Activated naive CD8-positive, alpha-beta T cell treated with anti-CD3 and anti-CD28 coated beads for 36 hours (primary cell): ENCODE data around the gene TMTC1. TPM values are rescaled to one million over a fixed set of nuclear protein-coding genes. Genes with fewer than 3 reads are reported as not detected.

ENCODE experiments used
- DNase-seq: peaks from one replicate; pipeline ENCODE4 v3.0.0; 2021
- H3K27ac Mint-ChIP-seq: one replicate; pipeline ENCODE4 v1.8.0; 2022; ENCODE audit warnings: mild to moderate bottlenecking, moderate library complexity, mixed read lengths
- H3K27me3 Mint-ChIP-seq: one replicate; pipeline ENCODE4 v1.8.0; 2022; ENCODE audit warnings: mild to moderate bottlenecking, mixed read lengths
- H3K36me3 Mint-ChIP-seq: one replicate; pipeline ENCODE4 v1.8.0; 2021; ENCODE audit warnings: mild to moderate bottlenecking, mixed read lengths
- H3K4me1 Mint-ChIP-seq: one replicate; pipeline ENCODE4 v1.8.0; 2021; ENCODE audit warnings: mixed read lengths
- H3K4me3 Mint-ChIP-seq: one replicate; pipeline ENCODE4 v1.8.0; 2022; ENCODE audit warnings: mild to moderate bottlenecking, moderate library complexity, mixed read lengths
- H3K9me3 Mint-ChIP-seq: one replicate; pipeline ENCODE4 v1.8.0; 2022; ENCODE audit warnings: mixed read lengths
- total RNA-seq, 2 experiments: library from RNA; stranded (reverse); gene quantifications; one replicate each; pipeline ENCODE4 v1.2.3, GENCODE V29; 2021

Gene TMTC1
- total RNA-seq, 2 experiments from 2014 or later: not detected

DNA sequence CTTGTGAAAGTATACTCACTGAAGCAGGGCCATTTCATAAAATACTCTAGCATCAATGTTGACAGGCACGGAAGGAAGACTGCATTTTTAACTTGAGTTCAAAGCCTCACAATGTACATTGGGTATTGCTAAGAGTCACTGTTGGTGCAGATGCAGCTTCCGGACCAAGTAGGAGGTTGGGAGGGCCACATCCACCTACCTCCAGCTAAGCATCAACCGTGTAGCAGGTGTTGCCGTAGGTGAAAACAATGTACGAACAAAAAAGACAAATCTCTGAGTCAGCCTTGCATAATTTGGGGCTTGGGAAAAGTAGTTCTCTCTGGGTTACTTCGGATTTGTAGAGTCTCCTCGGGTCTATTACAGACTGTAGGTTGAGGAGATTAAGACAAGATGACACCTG lies 48.1 kb downstream of the TMTC1 start:
- Mint-ChIP-seq H3K27me3 (no peaks in the 10 kb centered on the region), H3K36me3 (no peaks in the 10 kb centered on the region), H3K9me3 (no peaks in the 10 kb centered on the region), H3K4me1 (no peaks in the 10 kb centered on the region), H3K27ac (no peak overlapping the region), H3K4me3 (no peak overlapping the region)
- DNase-seq: no peak

DNA sequence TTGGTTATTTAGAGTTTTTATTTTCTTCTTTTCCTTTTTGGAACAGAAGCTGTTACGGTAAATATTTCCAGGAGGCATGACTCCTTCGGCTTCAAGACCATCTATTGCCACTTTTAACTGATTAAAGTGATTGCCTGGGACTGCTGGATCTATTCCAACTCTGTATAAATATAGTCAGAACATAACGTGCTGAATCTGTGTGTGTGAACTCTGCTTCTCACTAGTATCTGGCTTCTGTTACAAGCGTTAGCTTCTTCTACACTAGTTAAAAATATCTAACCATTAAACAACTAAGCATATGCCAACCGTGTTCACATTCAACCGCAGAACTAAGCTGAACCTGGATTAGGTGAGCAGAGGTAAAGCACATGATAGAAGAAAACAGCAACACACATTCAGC lies 49.0 kb downstream of the TMTC1 start:
- Mint-ChIP-seq H3K27ac (no peak overlapping the region), H3K9me3 (no peaks in the 10 kb centered on the region), H3K4me3 (no peak overlapping the region), H3K27me3 (no peaks in the 10 kb centered on the region), H3K4me1 (no peaks in the 10 kb centered on the region), H3K36me3 (no peaks in the 10 kb centered on the region)
- no peak for DNase-seq

DNA sequence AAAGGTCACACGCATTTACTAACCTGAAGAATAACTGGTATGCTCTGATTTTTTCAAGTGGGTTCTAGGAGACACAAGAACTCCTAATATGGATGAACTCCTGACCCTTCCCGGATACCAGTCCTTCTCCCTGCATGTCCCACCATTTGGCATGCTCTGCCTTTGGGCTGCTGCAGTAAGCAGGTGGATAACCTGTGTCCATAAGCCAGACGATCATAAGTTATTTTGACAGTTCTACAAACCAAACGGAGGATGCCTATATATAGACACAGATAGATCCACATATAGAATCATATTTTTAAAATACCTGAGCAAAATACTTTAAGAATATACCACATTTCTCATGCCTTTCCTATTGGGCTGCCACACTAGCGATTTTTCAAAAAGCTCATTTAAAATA lies 49.4 kb downstream of the TMTC1 start:
- Mint-ChIP-seq H3K27ac (no peak overlapping the region), H3K9me3 (no peaks in the 10 kb centered on the region), H3K4me1 (no peaks in the 10 kb centered on the region), H3K36me3 (no peaks in the 10 kb centered on the region), H3K27me3 (no peaks in the 10 kb centered on the region), H3K4me3 (no peak overlapping the region)
- DNase-seq: no peak

DNA sequence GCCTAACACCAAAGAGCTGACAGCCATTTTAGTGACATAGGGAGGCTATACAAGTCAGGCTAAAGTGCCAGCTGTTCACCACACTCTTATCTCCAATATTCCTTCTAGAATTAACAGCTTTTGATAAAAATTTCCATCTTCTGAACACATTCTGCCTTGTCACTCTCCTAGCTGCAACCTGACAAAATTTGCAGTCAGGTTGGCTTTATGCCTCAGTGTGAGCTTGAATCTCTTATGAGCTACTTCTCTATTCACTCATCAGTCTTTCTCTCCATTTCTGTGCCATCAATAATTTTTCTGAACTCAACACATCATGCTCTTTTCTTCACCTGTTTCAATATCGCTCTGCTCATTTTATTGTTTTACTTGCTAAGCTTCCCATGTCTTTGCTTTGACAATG lies 50.2 kb downstream of the TMTC1 start:
- no peaks in the 10 kb centered on the region for H3K36me3 Mint-ChIP-seq
- H3K4me3 Mint-ChIP-seq: no peak overlapping the region
- no peak for DNase-seq
- H3K4me1 Mint-ChIP-seq: no peaks in the 10 kb centered on the region
- peaks cover 4% of the 10 kb centered on the region for H3K27me3 Mint-ChIP-seq
- no peak overlapping the region for H3K27ac Mint-ChIP-seq
- H3K9me3 Mint-ChIP-seq: no peaks in the 10 kb centered on the region

DNA sequence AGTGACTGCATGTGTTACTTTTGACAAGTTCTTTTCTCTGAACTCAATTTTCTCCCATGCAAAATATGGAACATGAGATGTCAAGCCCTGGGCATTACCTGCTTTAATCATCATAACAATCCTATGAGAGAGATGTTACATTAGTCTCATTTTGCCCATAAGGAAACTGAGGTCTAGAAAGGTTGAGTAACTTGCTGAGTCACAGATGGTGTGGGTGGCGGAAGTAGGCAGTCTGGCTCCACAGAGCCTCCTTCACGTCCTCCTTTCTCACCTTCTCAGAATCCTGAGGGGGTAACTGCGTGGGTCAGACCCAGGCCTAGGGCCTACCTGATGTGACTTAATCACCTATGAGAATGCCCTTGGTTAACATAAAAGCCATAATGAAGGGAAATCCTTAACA lies 50.7 kb downstream of the TMTC1 start:
- H3K4me1 Mint-ChIP-seq: no peaks in the 10 kb centered on the region
- H3K9me3 Mint-ChIP-seq: no peaks in the 10 kb centered on the region
- no peaks in the 10 kb centered on the region for H3K36me3 Mint-ChIP-seq
- H3K27ac Mint-ChIP-seq: no peak overlapping the region
- no peak for DNase-seq
- H3K27me3 Mint-ChIP-seq: peaks cover 4% of the 10 kb centered on the region
- H3K4me3 Mint-ChIP-seq: no peak overlapping the region

DNA sequence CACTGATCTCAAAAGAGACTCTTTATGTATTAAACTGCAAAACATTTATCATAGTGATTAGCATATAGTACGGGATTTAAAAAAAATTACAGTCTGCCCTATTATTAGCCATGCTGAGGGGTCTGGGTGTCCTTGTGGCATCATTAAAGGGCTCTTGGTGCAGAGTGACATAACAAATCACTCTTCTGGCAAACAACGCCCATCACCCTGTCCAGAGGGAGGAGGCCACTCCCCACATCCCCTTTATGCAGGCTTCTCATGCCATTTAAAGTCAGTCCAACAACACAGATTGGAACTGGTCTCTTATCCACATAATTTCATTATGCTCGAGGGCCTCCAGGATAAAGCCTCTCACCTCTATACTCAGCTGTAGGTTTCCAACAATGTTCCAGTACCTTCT lies 51.1 kb downstream of the TMTC1 start:
- Mint-ChIP-seq H3K36me3 (no peaks in the 10 kb centered on the region), H3K27ac (no peak overlapping the region), H3K9me3 (no peaks in the 10 kb centered on the region), H3K4me3 (no peak overlapping the region), H3K4me1 (no peaks in the 10 kb centered on the region), H3K27me3 (peaks cover 4% of the 10 kb centered on the region)
- DNase-seq: no peak

DNA sequence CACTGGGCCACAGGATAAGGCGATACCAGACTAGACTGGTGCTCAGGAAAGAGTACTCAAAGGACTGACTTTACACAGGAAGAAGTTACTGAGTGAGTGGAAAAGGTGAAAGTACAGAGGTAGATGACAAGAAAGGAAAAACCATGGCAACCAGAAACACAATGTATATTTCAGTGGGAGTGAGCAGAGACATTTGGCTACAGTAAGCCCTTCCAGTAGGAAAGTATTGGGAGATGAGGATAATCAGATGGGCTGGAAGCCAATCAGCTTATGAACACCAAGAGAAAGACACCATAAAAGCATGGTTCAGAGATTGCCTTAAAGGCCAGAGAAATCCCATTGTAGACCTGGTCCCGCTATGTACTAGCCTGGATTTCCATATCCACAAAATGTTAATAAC lies 51.6 kb downstream of the TMTC1 start:
- no peaks in the 10 kb centered on the region for H3K9me3 Mint-ChIP-seq
- H3K4me1 Mint-ChIP-seq: no peaks in the 10 kb centered on the region
- H3K27me3 Mint-ChIP-seq: peaks cover 4% of the 10 kb centered on the region
- DNase-seq: no peak
- H3K27ac Mint-ChIP-seq: no peak overlapping the region
- H3K4me3 Mint-ChIP-seq: no peak overlapping the region
- H3K36me3 Mint-ChIP-seq: no peaks in the 10 kb centered on the region

DNA sequence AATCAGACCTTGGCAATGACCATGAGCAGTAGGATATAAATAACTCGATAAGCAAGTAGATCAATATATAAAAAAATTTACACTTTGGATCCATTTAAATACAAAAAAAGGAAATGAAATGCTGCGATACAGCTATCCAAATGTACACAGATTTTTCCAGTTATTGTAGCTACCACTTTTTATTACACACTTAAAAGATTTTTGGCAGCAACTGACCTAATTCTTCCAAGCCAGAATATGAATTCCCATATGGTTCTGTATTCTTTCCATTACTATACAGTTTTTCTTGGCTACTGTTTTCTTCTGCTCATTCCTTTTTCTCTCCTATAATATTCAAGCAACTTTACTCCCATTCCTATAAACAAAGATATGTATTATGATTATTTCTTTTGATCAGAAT lies 52.2 kb downstream of the TMTC1 start:
- H3K36me3 Mint-ChIP-seq: no peaks in the 10 kb centered on the region
- DNase-seq: no peak
- H3K4me3 Mint-ChIP-seq: no peak overlapping the region
- peaks cover 4% of the 10 kb centered on the region for H3K27me3 Mint-ChIP-seq
- no peaks in the 10 kb centered on the region for H3K9me3 Mint-ChIP-seq
- no peak overlapping the region for H3K27ac Mint-ChIP-seq
- no peaks in the 10 kb centered on the region for H3K4me1 Mint-ChIP-seq

DNA sequence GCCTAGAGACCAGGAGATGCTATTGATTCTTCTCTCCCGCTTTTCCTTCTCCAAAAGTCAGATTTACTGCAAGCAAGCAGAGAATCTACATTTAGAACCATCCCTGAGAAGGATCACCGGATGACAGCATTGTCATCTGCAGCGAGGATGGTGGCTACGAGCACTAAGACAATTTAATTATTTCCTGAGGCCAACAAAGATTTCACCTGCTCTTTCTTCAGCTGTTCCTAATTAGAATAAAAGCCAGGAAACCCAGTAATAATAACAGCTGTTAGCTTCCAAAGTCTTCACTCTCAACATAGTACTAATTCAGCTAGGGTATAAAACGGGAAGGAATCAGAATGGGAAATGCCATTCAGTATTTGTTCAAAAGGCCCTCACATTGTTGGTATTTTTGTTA lies 53.3 kb downstream of the TMTC1 start:
- no peak overlapping the region for H3K27ac Mint-ChIP-seq
- DNase-seq: no peak
- no peaks in the 10 kb centered on the region for H3K36me3 Mint-ChIP-seq
- H3K9me3 Mint-ChIP-seq: no peaks in the 10 kb centered on the region
- H3K4me1 Mint-ChIP-seq: no peaks in the 10 kb centered on the region
- no peak overlapping the region for H3K4me3 Mint-ChIP-seq
- peaks cover 4% of the 10 kb centered on the region for H3K27me3 Mint-ChIP-seq

DNA sequence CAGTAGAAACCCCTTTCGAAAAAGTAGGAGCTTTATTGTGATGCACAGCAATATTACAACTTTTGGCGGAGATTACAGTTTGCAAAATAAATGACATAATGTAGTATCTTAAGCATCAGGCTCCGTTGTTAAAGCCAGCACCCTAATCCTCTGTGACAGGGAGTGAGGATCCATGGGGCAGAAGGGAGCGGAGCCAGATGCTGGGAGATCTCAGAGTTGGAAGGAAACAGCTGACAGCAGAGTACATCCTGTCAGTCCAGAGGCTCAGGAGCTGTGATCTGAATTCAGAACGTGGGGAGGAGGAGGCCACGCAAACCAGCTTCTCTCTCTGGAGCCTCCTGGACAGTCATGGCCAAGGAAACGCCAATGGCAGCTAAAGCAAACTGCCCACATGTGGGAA lies 55.7 kb downstream of the TMTC1 start:
- Mint-ChIP-seq H3K27me3 (peaks cover 4% of the 10 kb centered on the region), H3K4me1 (no peaks in the 10 kb centered on the region), H3K9me3 (no peaks in the 10 kb centered on the region), H3K4me3 (no peak overlapping the region), H3K36me3 (no peaks in the 10 kb centered on the region), H3K27ac (no peak overlapping the region)
- DNase-seq: no peak

DNA sequence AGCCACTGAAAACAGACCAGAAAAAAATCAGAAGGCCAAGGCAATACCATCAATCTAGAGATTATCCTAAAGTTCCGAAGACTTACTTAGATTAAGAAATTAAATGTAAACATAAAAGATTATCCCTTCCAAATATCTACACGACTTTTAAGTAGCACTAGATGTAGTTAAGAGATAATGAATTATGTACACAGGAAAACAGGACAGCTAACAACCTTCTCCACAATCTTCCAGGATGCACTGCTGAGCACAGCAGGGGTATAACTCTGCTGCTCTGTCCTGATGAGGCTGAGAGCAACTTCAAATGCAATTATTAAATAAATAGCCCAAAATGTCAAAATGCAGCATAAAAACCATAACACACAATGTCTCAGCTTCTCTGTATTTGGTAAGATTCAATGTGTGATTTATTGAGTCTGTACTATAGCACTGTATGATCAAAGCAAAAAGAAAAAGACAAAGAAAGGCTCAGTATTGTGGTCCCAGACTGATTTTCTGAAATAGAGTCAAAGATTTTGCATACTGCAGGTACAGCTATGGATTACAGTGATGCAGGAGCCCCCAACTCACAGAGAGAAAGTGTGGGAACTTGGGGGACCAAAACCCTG lies 56.9 kb downstream of the TMTC1 start:
- Mint-ChIP-seq H3K27me3 (peaks cover 4% of the 10 kb centered on the region), H3K27ac (no peak overlapping the region), H3K4me1 (no peaks in the 10 kb centered on the region)

DNA sequence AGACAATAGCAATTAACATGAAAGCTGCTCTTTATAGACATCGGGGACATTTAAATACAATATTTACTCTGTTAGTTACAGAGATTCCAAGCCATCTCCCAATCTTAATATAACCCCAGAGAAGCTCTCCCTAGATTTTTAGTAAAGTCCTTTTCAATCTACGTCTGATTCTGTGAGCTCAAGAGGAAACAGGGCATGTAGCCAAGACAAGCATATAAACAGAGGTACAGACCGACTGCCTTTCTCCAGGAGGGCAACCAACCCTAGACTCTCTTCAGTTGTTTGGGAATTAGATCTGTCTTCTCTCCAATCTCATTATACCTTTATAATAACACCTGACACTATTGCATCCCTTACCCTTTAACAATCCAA lies 57.4 kb downstream of the TMTC1 start:
- no peaks in the 10 kb centered on the region for H3K36me3 Mint-ChIP-seq
- H3K27me3 Mint-ChIP-seq: peaks cover 4% of the 10 kb centered on the region
- H3K9me3 Mint-ChIP-seq: no peaks in the 10 kb centered on the region
- no peak overlapping the region for H3K27ac Mint-ChIP-seq
- H3K4me1 Mint-ChIP-seq: no peaks in the 10 kb centered on the region
- DNase-seq: no peak
- H3K4me3 Mint-ChIP-seq: no peak overlapping the region

More for the DNA sequence above, 56.9 kb downstream of the TMTC1 start:
- DNase-seq: no peak
- H3K4me3 Mint-ChIP-seq: no peak overlapping the region
- H3K9me3 Mint-ChIP-seq: no peaks in the 10 kb centered on the region
- no peaks in the 10 kb centered on the region for H3K36me3 Mint-ChIP-seq

DNA sequence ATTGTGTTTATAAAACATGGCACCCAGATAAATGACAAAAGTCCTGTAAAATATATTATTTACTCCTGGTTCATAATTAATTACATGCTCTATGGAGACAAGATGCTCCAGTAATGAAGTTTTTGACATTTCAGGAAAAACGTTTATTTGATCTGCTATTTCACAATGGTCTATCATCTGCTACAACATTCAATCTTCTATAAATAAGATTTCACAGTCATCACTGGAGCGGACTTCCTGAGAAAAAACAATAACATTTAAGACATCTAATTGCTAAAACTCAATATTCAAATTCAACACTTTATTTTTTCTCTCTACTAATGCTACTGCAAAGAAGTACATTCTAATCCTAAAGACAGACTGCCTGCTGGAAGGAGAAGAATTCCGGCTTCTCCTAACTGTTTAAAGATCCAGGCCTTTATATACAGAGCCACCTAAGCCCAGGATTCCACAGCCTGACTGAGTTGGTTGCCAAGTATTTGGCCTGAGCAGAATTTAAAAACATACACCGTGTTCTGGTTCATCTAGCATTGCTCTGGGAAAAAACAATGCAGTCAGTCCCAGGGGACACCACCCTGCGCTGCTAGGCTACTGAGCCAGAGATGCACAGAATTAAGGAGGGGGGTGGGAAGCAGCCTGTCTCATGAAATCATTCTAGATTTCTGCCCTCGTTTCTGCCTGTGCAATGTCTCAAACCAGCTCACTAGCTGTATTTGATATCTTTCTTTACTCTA lies 58.0 kb downstream of the TMTC1 start:
- Mint-ChIP-seq H3K27ac (no peak overlapping the region), H3K9me3 (no peaks in the 10 kb centered on the region), H3K4me1 (no peaks in the 10 kb centered on the region), H3K27me3 (peaks cover 4% of the 10 kb centered on the region), H3K4me3 (no peak overlapping the region), H3K36me3 (no peaks in the 10 kb centered on the region)
- no peak for DNase-seq

DNA sequence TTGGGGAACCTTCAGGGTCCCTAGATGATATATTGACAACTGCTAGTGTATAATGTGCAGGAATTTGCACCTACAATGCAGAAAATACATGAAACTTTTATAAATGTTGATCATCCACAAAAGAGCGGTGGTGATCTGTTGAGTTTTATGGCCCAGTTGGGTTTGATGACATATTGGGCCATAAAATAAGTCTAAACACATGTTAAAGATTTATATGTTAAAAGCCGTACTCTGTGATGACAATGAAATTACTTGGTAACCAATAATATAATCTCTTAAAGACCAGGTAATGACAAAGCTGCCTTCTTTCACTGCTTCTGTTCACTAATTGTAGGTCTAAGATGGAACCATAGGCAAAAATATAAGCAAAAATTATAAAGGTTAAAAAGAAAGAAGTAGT lies 61.6 kb downstream of the TMTC1 start:
- no peaks in the 10 kb centered on the region for H3K36me3 Mint-ChIP-seq
- no peak for DNase-seq
- H3K4me1 Mint-ChIP-seq: no peaks in the 10 kb centered on the region
- H3K9me3 Mint-ChIP-seq: no peaks in the 10 kb centered on the region
- no peak overlapping the region for H3K4me3 Mint-ChIP-seq
- H3K27me3 Mint-ChIP-seq: no peaks in the 10 kb centered on the region
- no peak overlapping the region for H3K27ac Mint-ChIP-seq

DNA sequence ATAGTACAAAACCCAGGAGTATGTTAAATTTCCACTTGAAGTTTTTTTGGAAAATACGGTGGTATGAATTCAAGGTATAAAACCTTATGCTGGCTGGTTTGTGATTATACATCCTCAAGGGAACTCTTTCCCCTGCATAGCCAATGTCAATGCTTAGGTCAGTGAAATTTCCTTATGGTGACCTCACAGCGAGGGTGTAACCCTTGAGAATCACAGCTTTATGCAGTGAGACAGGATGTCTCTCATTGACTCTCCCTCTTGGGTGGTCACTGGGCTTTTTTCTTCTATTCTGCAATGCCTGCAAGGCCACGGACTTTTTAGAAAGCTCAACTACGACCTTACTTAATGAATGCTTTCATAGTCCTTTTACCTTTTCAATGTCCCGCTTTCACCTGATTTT lies 64.4 kb downstream of the TMTC1 start:
- no peak for DNase-seq
- Mint-ChIP-seq H3K27ac (no peak overlapping the region), H3K9me3 (no peaks in the 10 kb centered on the region), H3K36me3 (no peaks in the 10 kb centered on the region), H3K27me3 (no peaks in the 10 kb centered on the region), H3K4me3 (no peak overlapping the region), H3K4me1 (no peaks in the 10 kb centered on the region)

DNA sequence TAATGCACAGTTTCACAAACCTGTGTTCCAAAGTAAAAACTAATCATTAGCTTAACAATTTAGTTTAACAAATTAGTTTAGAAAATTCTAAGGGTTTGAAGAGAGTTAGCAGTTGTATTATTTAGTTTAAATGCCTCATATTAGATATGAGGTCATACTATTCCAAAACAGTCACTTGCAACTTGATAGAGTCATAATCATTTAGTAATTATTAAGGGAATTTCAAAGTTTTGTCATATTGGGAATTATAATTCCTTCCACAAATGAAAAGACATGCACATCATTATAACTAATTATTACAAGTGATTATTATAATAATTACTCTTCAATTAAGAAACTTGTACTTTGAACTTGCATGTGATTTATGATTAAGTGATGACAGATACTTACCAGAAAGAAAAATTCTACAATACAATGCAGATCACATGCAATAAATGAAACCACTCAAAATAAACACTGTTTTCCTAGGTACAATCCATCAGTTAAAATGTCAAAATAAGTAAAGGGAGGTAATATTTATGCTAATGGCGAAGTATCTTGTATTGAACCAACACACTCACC lies 66.1 kb downstream of the TMTC1 start:
- Mint-ChIP-seq H3K4me1 (no peaks in the 10 kb centered on the region), H3K4me3 (no peak overlapping the region), H3K9me3 (no peaks in the 10 kb centered on the region), H3K36me3 (no peaks in the 10 kb centered on the region), H3K27ac (no peak overlapping the region), H3K27me3 (no peaks in the 10 kb centered on the region)
- DNase-seq: no peak
